Neural crest cell (in vitro differentiated cells): Measurements from ENCODE around the gene USF2. TPM values are rescaled to one million over a fixed set of nuclear protein-coding genes. Genes with fewer than 3 reads are reported as not detected.

ENCODE experiments used
- DNase-seq: peaks from one replicate; pipeline ENCODE4 v3.0.0; 2021; ENCODE audit warnings: low read depth, mixed read lengths, low spot score
- H3K27ac Mint-ChIP-seq: one replicate; pipeline ENCODE4 v1.8.0; 2021; ENCODE audit warnings: mild to moderate bottlenecking, mixed read lengths; ENCODE audit not compliant: unreplicated experiment
- H3K27me3 Mint-ChIP-seq: 2 replicates; pipeline ENCODE4 v1.8.0; 2021; ENCODE audit warnings: low read depth, mild to moderate bottlenecking, mixed read lengths
- H3K36me3 Mint-ChIP-seq: 2 replicates; pipeline ENCODE4 v1.8.0; 2021; ENCODE audit warnings: low read depth, mild to moderate bottlenecking, mixed read lengths
- H3K4me1 Mint-ChIP-seq: 2 replicates; pipeline ENCODE4 v1.8.0; 2021; ENCODE audit warnings: mixed read lengths
- H3K4me3 Mint-ChIP-seq: one replicate; pipeline ENCODE4 v1.8.0; 2021; ENCODE audit warnings: mild to moderate bottlenecking, mixed read lengths
- H3K9me3 Mint-ChIP-seq: 2 replicates; pipeline ENCODE4 v1.8.0; 2021; ENCODE audit warnings: mixed read lengths
- CTCF ChIP-seq: fragments of 200-600 bp; sonication (generic); conservative IDR thresholded peaks from 2 replicates; pipeline ENCODE4 v1.5.0; 2021; ENCODE audit warnings: antibody characterized with exemption, mild to moderate bottlenecking
- total RNA-seq: library from RNA; stranded (reverse); gene quantifications from 2 replicates; pipeline ENCODE4 v1.2.1, GENCODE V29; 2021

Gene USF2
- total RNA-seq, 1 donor from 2014 or later, result 107 TPM

GRCh38 chr19:35223084-35223790, 45.5 kb upstream of the USF2 start:
- no peak for TF ChIP-seq CTCF
- H3K36me3 Mint-ChIP-seq, result no peaks in the 10 kb centered on the region
- no peak for DNase-seq
- H3K27me3 Mint-ChIP-seq, result peaks cover 2% of the 10 kb centered on the region
- no peak overlapping the region for H3K27ac Mint-ChIP-seq
- no peak overlapping the region for H3K4me3 Mint-ChIP-seq
- peaks cover 4% of the 10 kb centered on the region for H3K9me3 Mint-ChIP-seq
- peaks cover 3% of the 10 kb centered on the region for H3K4me1 Mint-ChIP-seq

GRCh38 chr19:35223862-35224505, 44.8 kb upstream of the USF2 start:
- Mint-ChIP-seq H3K4me1 (peaks cover 3% of the 10 kb centered on the region), H3K4me3 (no peak overlapping the region), H3K27ac (no peak overlapping the region), H3K36me3 (no peaks in the 10 kb centered on the region), H3K27me3 (peaks cover 2% of the 10 kb centered on the region), H3K9me3 (peaks cover 4% of the 10 kb centered on the region)
- TF ChIP-seq CTCF, result no peak
- no peak for DNase-seq

- H3K27me3 Mint-ChIP-seq, result peaks cover 4% of the 10 kb centered on the region
- TF ChIP-seq CTCF, result no peak
- H3K27ac Mint-ChIP-seq, result no peak overlapping the region
- no peaks in the 10 kb centered on the region for H3K9me3 Mint-ChIP-seq
- DNase-seq, result no peak
- peaks cover 3% of the 10 kb centered on the region for H3K4me1 Mint-ChIP-seq
- no peak overlapping the region for H3K4me3 Mint-ChIP-seq
- H3K36me3 Mint-ChIP-seq, result no peaks in the 10 kb centered on the region
Observed at GRCh38 chr19:35224681-35225571, 43.8 kb upstream of the USF2 start.

GRCh38 chr19:35225951-35226350, 42.8 kb upstream of the USF2 start:
- DNase-seq, result no peak
- peaks cover 4% of the 10 kb centered on the region for H3K27me3 Mint-ChIP-seq
- no peaks in the 10 kb centered on the region for H3K36me3 Mint-ChIP-seq
- H3K9me3 Mint-ChIP-seq, result no peaks in the 10 kb centered on the region
- no peak for TF ChIP-seq CTCF
- H3K27ac Mint-ChIP-seq, result no peak overlapping the region
- peaks cover 3% of the 10 kb centered on the region for H3K4me1 Mint-ChIP-seq
- H3K4me3 Mint-ChIP-seq, result no peak overlapping the region

GRCh38 chr19:35226748-35227147, 42.0 kb upstream of the USF2 start:
- no peak for DNase-seq
- Mint-ChIP-seq H3K4me1 (peaks cover 3% of the 10 kb centered on the region), H3K4me3 (no peak overlapping the region), H3K36me3 (no peaks in the 10 kb centered on the region), H3K27me3 (peaks cover 6% of the 10 kb centered on the region), H3K9me3 (no peaks in the 10 kb centered on the region), H3K27ac (no peak overlapping the region)
- no peak for TF ChIP-seq CTCF
